ENCODE data around the gene RNF215.

Gene RNF215

DNA sequence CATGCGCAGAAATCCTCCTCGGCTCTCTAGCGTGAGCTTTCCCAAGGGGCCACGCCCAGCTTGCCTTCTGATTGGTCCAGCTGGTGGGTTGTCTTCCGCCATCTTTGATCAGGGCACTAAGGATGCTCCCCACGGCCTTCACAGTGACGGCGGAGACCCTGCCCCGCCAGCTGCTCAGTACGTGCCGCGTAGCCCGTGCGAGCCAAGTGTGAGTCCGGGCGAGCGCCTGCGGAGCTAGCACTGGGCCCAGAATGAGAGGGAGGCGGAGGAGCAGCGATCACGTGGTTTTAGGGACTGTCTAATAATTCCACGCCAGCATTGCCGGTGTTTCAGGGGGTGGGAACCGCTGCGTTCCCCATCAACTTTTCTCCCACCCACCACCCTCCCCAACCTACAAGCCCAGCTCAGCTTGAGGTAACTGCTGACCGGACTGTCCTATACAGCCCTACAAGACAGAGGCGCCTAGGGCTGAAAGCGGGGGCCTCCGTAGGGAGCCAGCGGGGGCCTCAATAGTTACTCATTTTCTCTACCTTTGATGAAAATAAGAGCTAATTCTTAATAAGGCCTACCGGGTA is 36.8 kb upstream of the RNF215 start:
- Histone ChIP-seq H3K9ac (ENCODE audit: low read length) (peak overlapping the region; percentile 94), H3K36me3 (replicated peaks; ENCODE audit: low read depth, low read length) (peaks cover 46% of the 10 kb centered on the region), H3K79me2 (ENCODE audit: low read length) (peaks cover 44% of the 10 kb centered on the region), H3K27me3 (ENCODE audit: low read depth, low read length) (no peaks in the 10 kb centered on the region), H3K9me3 (ENCODE audit: insufficient read depth, low read length) (no peaks in the 10 kb centered on the region), H3K4me2 (ENCODE audit: low read length) (peak overlapping the region; percentile 97), H3K27ac (ENCODE audit: low read length) (peak overlapping the region; percentile 64), H3K4me1 (ENCODE audit: low read length) (peaks cover 25% of the 10 kb centered on the region), H2AFZ (ENCODE audit: low read depth, low read length) (peak overlapping the region; percentile 59), H3K4me3 (ENCODE audit: low read length) (peak overlapping the region; percentile 87), H4K20me1 (ENCODE audit: insufficient read depth, low read length) (0 out of 2 replicates have a peak, but pooled peaks cover 7% of the 10 kb centered on the region)
- TF ChIP-seq, protein P1, sequence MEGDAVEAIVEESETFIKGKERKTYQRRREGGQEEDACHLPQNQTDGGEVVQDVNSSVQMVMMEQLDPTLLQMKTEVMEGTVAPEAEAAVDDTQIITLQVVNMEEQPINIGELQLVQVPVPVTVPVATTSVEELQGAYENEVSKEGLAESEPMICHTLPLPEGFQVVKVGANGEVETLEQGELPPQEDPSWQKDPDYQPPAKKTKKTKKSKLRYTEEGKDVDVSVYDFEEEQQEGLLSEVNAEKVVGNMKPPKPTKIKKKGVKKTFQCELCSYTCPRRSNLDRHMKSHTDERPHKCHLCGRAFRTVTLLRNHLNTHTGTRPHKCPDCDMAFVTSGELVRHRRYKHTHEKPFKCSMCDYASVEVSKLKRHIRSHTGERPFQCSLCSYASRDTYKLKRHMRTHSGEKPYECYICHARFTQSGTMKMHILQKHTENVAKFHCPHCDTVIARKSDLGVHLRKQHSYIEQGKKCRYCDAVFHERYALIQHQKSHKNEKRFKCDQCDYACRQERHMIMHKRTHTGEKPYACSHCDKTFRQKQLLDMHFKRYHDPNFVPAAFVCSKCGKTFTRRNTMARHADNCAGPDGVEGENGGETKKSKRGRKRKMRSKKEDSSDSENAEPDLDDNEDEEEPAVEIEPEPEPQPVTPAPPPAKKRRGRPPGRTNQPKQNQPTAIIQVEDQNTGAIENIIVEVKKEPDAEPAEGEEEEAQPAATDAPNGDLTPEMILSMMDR (IDR thresholded peaks at IDR 0.05; ENCODE audit: low read depth, low read length), result no peak
- no peak for TF ChIP-seq EZH2phosphoT487 (IDR thresholded peaks at IDR 0.05; ENCODE audit: low read depth)

DNA sequence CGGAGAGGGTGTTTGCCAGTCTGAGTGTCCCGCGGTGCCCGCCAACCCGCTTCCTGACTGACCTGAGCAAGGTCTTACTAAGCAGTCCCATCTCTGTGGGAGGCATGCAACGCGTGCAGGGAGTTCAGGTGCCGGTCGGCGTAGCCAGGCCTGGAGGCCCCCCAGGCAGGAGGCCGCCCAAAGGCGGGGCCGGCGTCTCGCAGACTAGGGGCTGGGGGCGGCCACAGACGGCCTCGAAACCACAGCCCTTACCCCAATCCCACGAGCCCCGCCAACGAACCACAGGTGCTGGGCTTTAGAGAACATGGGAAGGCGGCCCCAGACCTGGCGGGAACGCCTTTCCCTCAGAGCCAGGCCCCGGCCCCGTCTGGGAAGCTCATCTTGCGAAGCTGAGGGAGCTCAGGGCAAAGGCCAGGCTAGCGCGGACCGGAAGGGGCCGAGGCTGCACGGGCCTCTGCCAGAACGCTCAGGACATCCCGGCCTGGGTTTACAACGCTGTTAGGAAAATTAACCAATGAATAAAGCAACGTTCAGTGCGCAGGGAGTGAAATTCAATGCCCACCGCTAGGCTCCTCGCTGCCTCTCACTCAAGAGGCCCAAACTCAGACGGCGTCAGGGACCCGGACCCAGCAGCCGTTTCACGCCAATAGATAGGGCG is 36.2 kb upstream of the RNF215 start:
- peaks cover 48% of the 10 kb centered on the region for H3K36me3 ChIP-seq (replicated peaks; ENCODE audit: low read depth, low read length)
- peaks cover 44% of the 10 kb centered on the region for H3K79me2 ChIP-seq (ENCODE audit: low read length)
- H3K9ac ChIP-seq (ENCODE audit: low read length), result peak overlapping the region; percentile 94
- 0 out of 2 replicates have a peak, but pooled peaks cover 7% of the 10 kb centered on the region for H4K20me1 ChIP-seq (ENCODE audit: insufficient read depth, low read length)
- H3K4me3 ChIP-seq (ENCODE audit: low read length), result peak overlapping the region; percentile 87
- peak overlapping the region; percentile 64 for H3K27ac ChIP-seq (ENCODE audit: low read length)
- no peak for TF ChIP-seq EZH2phosphoT487 (IDR thresholded peaks at IDR 0.05; ENCODE audit: low read depth)
- TF ChIP-seq, protein P1 (IDR thresholded peaks at IDR 0.05; ENCODE audit: low read depth, low read length), result no peak
- H3K27me3 ChIP-seq (ENCODE audit: low read depth, low read length), result no peaks in the 10 kb centered on the region
- peak overlapping the region; percentile 28; the same call in 1 of the 2 replicates for H2AFZ ChIP-seq (ENCODE audit: low read depth, low read length)
- peak overlapping the region; percentile 97 for H3K4me2 ChIP-seq (ENCODE audit: low read length)
- H3K9me3 ChIP-seq (ENCODE audit: insufficient read depth, low read length), result no peaks in the 10 kb centered on the region
- H3K4me1 ChIP-seq (ENCODE audit: low read length), result peaks cover 25% of the 10 kb centered on the region

DNA sequence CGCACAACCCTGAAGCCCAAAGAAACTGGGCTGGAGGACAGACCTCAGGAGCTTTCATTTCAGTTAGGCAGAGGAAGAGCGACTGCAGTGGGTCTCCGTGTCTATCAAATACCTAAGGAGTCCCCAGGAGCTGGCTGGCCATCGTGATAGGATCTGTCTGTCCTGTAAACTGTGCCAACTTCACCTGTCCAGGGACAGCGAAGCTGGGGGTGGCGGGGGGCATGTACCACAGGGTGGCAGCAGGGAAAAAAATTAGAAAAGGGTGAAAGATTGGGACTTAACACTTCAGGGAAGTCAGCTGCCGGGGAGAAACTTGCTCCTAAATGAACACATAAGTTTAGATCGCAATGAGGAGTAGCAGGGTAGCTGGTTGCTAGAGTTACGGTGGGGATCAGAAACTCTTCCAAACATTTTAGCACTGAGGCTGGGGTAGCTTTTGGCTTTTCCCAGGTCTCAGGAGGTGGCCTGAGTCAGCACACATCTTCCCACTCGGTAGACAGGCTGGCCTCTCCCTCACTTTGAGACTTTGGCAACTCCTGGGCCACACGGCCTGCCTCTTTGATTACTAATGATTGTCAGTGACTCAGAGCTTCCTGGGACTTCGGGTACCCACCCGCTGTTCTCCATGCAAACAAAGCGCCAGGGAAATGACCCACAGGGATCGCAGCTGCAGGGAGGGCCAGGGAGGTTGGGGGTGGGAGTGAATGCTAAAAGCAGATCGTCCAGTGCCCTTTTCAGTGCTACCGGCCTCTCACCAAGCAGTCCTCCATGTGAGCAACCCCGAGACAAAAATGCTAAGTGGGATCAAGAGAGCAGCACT is 35.5 kb upstream of the RNF215 start:
- Histone ChIP-seq H3K4me1 (ENCODE audit: low read length) (peaks cover 25% of the 10 kb centered on the region), H3K4me3 (ENCODE audit: low read length) (peak overlapping the region; percentile 87), H3K36me3 (replicated peaks; ENCODE audit: low read depth, low read length) (peaks cover 50% of the 10 kb centered on the region), H3K9ac (ENCODE audit: low read length) (peak overlapping the region; percentile 94), H3K27ac (ENCODE audit: low read length) (peak overlapping the region; percentile 64), H2AFZ (ENCODE audit: low read depth, low read length) (peak overlapping the region; percentile 28; the same call in 1 of the 2 replicates), H3K27me3 (ENCODE audit: low read depth, low read length) (no peaks in the 10 kb centered on the region), H3K79me2 (ENCODE audit: low read length) (peaks cover 44% of the 10 kb centered on the region), H4K20me1 (ENCODE audit: insufficient read depth, low read length) (0 out of 2 replicates have a peak, but pooled peaks cover 7% of the 10 kb centered on the region), H3K4me2 (ENCODE audit: low read length) (peak overlapping the region; percentile 97), H3K9me3 (ENCODE audit: insufficient read depth, low read length) (no peaks in the 10 kb centered on the region)
- TF ChIP-seq, protein P1 (IDR thresholded peaks at IDR 0.05; ENCODE audit: low read depth, low read length), result no peak
- TF ChIP-seq EZH2phosphoT487 (IDR thresholded peaks at IDR 0.05; ENCODE audit: low read depth), result no peak

All from OCI-LY3 (cell line).